HG02981 (cell line): Measurements from ENCODE around the gene RCAN1.

Experiments used
- ATAC-seq: cut with Tn5 transposase; IDR thresholded peaks from one replicate; pipeline ENCODE4 v1.9.1; 2021; ENCODE audit warnings: mild to moderate bottlenecking, moderate library complexity; ENCODE audit not compliant: unreplicated experiment

RCAN1 gene

GRCh38 chr21:34599534-34600101, 15.3 kb downstream of the RCAN1 start:
- ATAC-seq, result no peak

GRCh38 chr21:34598931-34599400, 15.9 kb downstream of the RCAN1 start:
- ATAC-seq, result no peak

- no peak for ATAC-seq
Observed at GRCh38 chr21:34597406-34597805, 17.5 kb downstream of the RCAN1 start.

- no peak for ATAC-seq
Observed at GRCh38 chr21:34596561-34597271, 18.2 kb downstream of the RCAN1 start.

GRCh38 chr21:34595457-34595856, 19.5 kb downstream of the RCAN1 start:
- ATAC-seq, result no peak

GRCh38 chr21:34594566-34595234, 20.2 kb downstream of the RCAN1 start:
- ATAC-seq, result no peak

- no peak for ATAC-seq
Observed at GRCh38 chr21:34593954-34594531, 20.9 kb downstream of the RCAN1 start.

GRCh38 chr21:34593423-34593822, 21.5 kb downstream of the RCAN1 start:
- ATAC-seq, result no peak

GRCh38 chr21:34592120-34592955, 22.6 kb downstream of the RCAN1 start:
- no peak for ATAC-seq

- no peak for ATAC-seq
Observed at GRCh38 chr21:34590520-34590919, 24.4 kb downstream of the RCAN1 start.

- ATAC-seq, result no peak
Observed at GRCh38 chr21:34589511-34590282, 25.2 kb downstream of the RCAN1 start.

- no peak for ATAC-seq
Observed at GRCh38 chr21:34583926-34584563, 30.9 kb downstream of the RCAN1 start.

- ATAC-seq, result no peak
Observed at GRCh38 chr21:34582506-34583150, 32.3 kb downstream of the RCAN1 start.

GRCh38 chr21:34580181-34580700, 34.7 kb downstream of the RCAN1 start:
- no peak for ATAC-seq

- no peak for ATAC-seq
Observed at GRCh38 chr21:34579411-34579810, 35.5 kb downstream of the RCAN1 start.

GRCh38 chr21:34576041-34576511, 38.8 kb downstream of the RCAN1 start:
- ATAC-seq, result no peak

- ATAC-seq, result no peak
Observed at GRCh38 chr21:34574601-34575529, 40.0 kb downstream of the RCAN1 start.

- no peak for ATAC-seq
Observed at GRCh38 chr21:34571994-34572393, 42.9 kb downstream of the RCAN1 start.
